LoVo (cell line): ENCODE measurements around the gene TIAM2.
"Not testable (repeated sequence)": the region's sequence is repeated elsewhere in the genome, so short reads cannot be mapped to it uniquely, and the experiment has no call there.

Experiments
- DNase-seq: peaks from one replicate; pipeline ENCODE4 v3.0.0-alpha.2; 2016; ENCODE audit warnings: low spot score

TIAM2 gene

DNA sequence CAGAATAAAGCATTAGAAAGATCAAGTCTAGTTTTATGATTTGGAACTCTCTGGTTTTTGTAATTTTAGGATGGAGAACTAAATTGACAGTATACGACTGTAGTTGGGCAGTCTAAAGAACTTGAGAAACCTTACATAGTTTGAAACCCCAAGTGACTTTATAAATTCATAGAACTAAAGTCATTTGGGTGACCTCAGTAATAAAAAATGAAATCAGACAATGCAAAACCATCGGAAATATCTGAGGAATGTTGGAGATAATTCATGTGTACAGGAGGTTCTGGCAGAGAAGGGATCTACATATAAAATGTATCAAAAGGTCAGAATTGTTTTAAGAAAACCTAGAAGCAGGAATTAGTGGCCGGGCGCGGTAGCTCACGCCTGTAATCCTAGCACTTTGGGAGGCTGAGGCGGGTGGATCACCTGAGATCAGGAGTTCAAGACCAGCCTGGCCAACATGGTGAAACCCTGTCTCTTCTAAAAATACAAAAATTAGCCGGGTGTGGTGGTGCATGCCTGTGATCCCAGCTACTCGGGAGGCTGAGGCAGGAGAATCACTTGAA lies 108.0 kb downstream of the TIAM2 start:
- not testable (repeated sequence) for DNase-seq

DNA sequence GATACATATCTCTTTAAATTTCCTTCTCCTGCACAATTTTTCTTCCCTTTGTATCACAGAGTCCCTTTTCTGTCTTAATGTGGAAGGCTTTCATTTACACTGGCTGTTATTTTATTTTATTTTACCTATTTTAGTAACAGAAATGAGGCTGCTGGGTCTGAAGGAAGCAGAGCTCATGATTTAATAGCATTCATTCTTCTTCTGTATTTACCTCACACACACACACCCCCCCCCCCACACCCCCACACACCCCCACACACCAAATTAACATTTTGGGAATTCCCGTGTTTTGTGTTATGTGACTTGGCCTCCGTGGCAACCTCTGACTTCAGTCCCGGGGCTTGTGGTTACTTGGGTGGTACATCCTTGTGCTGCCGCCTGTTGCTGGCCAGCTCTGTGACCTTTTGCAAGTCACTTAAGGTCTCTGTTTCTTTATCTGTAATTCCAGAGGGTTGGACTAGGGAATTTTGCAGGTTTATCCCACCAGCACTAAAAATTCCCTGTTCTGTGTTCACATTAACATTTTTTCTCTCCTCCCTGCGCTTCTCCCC lies 108.8 kb downstream of the TIAM2 start:
- no peak for DNase-seq

DNA sequence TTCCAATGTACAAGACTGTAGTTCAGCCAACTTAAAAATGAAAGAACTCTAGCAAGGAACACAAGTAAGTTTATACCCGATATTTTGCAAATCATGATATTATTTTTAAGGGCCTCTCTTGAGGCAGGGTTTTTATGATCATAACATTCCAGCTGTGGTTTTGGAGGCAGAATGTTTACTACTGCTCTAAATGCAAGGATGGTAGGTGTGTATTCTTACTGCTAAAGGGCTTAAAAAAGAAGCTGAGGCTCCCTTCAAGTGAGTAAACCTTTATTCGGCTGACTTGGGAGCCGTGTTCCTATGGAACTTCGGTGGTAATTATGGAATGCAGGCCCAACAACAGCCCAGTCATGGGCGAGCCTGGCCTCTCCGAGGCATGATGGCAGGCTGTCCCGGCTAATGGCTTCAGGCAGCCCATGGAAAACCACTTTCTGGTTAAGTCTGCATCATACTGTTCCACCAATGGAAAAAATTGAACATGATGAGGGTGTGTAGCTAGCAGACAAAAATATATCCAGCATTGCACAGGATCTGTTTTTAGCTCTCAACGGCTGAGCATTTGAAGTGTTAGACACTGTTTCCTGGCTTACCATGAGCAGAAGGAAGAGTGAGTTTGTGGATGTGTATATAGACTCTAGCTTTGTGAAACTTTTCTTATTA lies 111.5 kb downstream of the TIAM2 start:
- DNase-seq: no peak

DNA sequence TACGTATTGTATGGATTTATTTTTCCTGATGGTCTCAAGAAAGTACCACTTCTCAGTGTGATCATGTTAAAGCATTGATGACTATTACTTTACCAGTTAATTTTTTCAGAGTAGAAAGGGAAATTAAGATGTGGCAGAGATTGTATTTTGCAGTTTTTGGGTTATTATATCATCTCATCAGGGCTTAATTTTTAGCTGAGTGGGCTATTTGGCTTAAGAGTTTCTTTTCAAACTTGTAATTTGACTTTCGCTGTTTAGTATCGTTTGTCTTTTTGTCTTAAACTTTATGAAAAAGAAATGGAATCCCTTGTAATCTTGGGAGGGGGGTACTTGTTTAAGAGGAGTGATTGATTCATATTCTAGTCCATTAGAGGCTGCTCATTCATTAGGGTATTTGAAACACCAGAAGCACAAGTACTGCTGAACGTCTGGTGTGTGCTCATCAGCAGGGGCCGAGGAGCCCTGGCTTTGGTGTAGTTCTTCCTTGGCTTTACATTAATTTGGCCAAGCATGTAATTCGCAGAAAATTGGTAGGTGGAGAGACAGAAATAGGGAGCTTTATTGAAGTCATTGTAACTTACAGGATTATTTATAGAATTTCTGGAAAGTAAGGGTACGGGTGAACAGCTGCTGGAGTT lies 112.4 kb downstream of the TIAM2 start:
- DNase-seq: no peak

DNA sequence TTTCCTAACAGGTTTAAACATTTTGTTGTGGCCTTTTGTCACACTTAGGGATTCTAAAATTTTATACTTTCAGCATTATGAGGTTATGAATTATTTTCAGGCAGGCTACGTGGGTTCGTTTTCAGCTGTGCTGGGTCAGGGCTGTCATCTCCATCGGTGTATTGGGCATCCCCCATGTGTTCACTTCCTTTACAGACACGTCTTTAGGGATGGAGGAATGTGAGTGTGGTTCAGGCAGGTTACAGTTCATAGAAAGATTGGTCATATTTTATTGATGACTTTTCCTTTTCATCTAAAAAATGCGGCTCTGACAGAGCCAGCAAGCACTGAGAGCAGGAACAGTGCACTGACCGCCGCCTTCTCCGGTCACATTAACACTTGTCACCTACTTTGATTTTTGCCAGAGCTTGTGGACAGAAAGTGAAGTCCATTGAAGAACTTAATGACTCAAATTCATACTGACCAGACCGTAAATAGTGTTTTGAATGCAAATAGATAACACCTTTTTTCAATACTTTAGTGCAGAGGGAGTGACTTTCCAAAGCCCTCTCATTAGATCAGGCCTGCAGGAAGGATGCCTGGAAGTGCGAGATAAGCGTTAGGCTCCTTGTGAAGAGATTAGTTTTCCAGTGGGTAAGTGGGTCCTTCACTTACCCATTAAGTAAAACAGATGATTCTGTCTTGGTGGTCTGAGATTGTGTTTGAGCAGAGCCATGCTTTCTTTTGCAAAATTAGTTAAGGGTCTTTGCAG lies 113.1 kb downstream of the TIAM2 start:
- no peak for DNase-seq

DNA sequence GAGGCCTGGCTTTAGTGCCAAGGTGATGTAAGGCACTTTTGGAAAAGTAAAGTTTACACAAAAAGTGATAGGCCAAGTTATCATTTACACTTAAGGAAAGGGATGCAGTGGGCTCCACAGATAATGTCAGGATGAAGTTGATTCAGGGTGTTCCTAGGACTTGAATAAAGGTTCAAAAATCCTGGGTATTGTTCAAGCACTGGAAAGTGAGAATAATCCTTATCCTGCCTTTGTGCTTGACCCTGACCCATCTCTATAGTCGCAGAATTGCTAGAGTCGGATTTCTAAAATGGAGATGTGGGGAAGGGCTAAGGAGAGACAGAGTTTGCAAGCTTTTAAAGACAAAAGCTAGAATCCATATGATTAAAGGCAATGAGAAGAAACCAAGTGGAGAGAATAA lies 115.6 kb downstream of the TIAM2 start:
- no peak for DNase-seq

DNA sequence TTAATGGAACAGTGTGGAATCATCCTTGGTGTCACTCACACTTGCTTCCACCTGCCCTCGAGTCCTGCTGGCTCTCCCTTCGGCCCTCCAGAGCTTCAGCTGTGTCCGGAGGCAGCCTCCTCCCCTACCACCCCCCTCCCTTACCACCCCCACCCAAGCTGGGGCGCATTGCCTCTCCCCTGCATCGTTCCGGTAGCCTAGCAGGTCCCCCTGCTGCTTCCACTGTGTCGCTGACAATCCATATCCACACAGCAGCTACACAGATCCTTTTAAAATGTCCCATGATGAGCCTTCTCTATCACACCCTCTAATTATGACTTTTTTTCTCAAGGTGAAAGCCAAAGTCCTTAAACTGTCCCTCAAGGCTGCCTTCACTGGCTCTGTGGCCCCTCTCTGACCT lies 117.6 kb downstream of the TIAM2 start:
- no peak for DNase-seq

DNA sequence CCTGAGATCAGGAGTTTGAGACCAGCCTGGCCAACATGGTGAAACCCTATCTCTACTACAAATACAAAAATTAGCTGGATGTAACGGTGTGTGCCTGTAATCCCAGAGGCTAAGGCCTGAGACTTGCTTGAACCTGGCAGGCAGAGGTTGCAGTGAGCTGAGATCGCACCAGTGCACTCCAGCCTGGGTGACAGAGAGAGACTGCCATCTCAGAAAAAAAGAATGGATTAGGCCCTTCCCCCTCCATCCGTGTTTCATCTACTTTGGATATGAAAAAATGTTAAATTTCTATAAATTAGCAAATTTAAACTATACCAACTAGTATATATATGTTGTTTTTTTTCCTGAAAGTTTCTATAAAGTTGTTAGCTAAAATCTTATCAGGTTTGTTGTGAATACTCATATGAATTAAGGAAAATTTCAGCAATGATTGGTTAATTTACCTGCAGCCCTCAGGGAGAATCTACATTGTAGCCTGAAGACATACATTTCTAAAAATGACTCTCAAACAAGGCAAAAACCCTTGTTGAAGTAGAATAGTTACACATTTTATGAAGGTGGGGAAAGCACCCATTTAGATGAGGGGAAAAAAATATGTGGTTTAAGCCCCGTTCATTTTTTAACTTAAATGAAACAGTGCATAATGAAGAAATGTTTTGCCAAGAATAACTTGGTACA lies 120.9 kb downstream of the TIAM2 start:
- DNase-seq: no peak

DNA sequence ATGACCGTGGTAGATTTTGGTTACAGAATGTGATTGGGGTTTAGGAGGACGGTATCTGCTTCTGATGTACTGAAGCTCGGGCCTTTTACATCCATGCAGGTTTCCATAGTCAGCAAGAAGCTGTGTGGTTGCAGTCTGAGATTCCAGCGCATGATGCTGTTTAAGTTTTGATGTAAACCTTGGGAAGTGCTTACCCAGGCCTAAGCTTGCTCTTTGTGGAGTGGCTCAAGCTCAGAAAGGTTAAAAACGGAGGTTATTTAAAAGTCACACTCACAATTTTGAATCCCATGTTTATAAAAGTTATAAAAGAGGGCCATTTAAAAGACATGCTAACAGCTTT lies 121.4 kb downstream of the TIAM2 start:
- no peak for DNase-seq

DNA sequence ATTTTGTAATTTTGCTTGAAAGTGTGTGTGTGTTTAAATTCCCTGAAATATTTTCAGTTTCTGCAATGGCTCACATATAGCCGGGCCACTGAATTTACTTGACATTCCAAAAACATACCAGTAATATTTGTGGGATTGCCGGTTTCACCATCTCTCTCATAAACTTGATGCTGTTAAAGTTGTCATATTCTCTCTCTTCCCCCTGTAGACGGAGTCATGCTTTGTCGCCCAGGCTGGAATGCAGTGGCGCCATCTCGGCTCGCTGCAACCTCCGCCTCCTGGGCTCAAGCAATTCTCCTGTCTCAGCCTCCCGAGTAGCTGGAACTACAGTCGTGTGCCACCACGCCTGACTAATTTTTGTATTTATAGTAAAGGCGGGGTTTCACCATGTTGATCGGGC lies 122.1 kb downstream of the TIAM2 start:
- DNase-seq: peak; percentile 23

DNA sequence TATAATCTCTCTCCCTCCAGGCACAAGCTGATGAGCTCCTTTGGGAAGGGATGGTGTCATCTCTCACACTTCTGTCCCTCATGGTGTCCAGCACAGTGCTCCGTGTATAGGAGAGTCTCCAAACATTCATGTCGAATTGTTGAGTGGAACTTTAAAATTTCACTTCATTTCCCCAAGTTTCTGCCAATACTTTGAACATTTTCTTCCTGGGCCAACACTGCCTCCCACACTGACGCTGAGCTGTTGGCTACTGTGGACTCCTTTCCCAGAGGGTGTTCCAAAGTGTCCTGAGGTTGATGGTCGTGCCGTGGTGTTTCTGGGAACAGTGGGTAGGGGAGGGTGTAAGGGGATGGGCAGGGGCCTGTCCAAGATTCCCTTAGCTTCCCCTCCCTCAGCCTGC lies 122.7 kb downstream of the TIAM2 start:
- DNase-seq: no peak

DNA sequence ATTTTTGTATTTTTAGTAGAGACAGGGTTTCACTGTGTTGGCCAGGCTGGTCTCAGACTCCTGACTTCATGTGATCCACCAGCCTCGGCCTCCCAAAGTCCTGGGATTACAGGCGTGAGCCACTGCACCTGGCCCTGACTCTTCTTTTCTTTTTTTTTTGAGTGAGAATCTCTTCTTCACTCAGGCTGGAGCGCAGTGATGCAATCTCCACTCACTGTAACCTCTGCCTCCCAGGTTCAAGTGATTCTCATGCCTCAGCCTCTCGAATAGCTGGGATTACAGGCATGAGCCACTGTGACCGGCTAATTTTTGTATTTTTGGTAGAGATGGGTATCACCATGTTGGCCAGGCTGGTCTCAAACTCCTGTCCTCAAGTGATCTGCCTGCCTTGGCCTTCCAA lies 124.1 kb downstream of the TIAM2 start:
- not testable (repeated sequence) for DNase-seq

DNA sequence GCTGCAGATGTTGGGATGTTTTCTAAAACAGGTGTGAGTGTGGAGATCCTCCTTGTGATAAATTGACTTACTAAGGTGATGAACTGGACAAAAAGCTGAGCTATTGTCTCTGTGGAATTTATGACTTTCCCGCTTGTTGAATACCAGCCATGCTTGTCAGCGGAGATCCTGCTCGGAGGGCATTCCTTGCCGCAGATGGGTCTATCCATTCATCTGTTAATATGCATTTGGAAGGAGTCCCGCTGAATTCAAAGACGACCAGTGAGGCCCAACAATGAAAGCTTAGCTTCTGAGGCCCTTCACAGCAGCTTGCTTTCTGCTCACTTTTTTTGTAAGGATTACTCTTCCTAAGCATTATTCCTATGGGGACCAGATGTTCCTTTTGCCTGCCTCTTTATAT lies 124.9 kb downstream of the TIAM2 start:
- DNase-seq: no peak

DNA sequence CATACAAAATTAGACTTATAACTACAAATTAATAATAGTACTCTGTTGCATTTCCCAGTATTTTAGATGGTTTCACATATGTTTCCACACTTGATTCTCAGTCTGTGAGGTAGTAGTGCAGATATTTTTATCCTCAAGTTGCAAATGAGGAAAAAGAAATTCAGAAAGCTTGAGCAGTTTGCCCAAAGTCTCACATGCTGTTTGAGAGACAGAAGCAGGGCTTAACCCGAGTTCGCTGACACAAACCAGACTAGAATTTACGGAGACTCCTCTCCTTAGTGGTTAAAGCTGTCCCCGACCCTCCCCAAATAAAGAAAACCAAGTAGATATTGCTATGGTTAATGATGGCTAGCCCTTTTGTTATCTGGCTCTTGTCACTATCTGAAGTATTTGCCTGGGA lies 126.2 kb downstream of the TIAM2 start:
- DNase-seq: no peak

DNA sequence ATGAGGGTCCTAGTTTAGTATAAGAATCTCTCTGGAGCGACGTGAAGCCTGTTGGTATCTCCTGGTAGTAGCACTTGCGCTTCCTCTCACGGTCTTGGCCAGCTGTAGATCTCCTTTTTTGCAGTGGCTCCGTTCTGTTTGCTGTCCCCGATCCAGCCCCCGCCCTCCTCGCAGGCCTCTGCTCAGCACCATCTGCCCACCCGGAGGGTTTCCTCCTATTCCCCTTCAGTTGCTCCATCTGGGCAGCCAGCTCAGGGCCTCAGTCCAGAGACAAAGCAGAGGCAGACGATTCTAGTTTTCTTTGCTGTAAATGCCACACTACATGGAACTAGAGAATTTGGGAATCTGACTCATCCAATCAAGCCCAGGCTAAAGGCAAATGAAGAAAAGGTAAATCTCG lies 126.6 kb downstream of the TIAM2 start:
- DNase-seq: no peak

DNA sequence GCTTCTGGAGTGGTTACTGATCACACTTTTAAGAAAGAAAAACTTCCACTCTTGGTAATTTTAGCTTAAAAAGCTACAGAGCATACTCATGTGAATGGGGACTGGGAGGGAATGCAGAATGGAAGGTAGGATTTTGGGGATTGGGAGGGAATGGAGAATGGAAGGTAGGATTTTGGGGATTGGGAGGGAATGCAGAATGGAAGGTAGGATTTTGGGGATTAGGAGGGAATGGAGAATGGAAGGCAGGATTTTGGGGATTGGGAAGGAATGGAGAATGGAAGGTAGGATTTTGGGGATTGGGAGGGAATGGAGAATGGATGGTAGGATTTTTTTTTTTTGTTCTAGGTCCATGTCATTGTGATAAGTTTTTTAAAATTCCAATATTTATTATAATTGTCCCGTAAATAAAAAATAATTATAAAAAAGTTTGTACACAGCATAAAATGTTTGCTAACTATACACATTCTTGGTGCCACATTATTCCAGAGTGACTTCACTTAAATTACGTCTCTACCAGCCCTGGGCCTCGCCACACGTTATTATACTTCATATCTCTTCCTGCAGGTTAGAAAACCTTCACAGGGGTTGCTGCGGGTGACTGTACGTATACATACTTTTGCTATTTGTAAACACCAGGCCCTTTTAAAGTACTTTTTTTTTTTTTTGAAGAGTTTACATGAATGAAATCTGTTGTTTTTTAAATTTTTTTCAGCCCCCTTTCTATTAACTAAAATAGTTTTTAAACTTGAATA lies 127.3 kb downstream of the TIAM2 start:
- DNase-seq: no peak

DNA sequence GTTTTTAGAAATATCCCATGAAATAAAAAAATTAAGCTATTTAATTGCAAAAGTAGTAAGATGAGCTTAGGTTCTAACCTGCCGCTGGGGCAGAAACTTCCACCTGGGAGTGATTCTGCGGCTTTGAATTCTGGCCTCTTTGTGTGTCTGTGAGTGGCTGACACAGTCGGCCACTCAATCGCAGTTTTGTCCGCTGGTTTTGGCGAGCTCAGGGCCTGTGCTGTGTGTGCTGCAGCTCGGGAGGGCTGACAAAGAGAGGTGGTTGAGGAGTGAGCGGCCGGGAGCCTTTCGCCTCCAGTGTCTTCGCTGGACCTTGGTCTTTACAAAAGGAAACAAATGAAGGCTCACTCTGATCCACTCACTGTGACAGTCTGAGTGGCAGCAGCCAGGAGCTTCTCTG lies 128.4 kb downstream of the TIAM2 start:
- DNase-seq: no peak

DNA sequence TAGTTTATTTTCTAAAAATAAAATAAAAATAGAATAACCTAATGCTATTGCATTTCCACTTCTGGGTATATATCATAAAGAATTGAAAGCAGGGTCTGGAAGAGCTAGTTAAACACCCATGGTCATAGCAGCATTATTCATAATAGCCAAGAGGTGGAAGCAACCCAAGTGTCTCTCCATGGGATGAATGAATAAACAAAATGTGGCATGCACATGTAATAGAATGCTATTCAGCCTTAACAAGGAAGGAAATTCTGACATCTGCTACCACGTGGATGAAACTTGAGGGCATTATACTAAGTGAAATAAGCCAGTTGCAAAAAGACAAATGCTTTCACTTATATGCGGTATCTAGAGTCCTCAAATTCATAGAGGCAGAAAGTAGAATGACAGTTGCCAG lies 130.8 kb downstream of the TIAM2 start:
- no peak for DNase-seq

DNA sequence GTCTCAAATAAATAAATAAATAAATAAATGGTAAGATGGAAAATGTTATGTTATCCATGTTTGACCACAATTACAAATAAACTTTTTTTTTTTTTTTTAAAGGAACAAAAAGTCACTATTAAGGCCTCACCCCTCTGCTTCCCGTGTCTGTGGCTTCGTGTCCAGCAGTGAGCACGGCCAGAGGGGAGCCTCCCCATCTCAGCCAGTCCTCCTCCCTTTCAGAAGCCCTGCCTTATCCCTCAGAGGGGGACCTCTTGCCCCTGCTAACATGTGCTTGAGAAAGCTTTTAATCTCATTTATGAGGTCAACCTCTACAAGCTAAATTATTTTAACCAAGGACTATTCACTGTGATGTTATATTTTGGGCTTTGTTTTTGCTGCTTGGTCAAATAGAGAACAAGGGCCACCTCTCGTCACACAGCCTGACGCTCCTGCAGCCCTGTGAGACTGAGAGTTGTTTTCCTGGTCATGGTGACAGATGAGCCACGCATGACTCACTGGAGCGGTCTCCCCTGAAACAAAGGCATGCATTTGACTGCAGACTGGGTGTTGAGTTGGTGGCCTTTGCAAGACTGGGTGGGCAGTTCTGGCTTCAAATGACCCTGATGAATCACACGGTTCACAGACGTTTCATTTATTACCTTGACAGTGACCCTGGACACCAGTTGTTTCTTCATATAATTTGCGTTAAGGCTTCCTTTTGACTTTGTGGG lies 131.8 kb downstream of the TIAM2 start:
- DNase-seq: peak; percentile 72

DNA sequence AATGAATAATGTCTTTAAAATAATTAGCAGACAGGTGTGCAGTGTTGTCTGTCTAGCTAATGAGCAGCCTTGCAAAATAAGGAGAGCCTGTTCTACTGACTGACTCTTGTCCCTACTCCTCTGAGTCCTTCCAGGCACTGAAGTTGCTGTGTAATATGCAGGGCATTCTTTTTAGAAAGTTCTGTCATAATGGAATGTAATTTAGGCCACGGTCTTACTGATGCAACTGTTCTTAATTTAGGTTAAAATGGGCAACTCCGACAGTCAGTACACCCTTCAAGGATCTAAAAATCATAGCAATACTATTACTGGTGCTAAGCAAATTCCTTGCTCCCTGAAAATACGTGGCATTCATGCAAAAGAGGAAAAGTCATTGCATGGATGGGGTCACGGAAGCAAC lies 133.9 kb downstream of the TIAM2 start:
- DNase-seq: no peak

DNA sequence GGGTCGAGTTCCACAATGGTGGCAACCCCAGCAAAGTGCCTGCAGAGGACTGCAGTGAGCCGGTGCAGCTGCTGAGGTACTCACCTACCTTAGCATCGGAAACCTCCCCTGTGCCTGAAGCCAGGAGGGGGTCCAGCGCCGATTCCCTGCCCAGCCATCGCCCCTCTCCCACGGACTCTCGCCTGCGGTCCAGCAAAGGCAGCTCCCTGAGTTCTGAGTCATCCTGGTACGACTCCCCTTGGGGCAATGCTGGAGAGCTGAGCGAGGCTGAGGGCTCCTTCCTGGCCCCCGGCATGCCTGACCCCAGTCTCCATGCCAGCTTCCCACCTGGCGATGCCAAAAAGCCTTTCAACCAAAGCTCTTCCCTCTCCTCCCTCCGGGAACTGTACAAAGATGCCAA lies 134.6 kb downstream of the TIAM2 start:
- DNase-seq: no peak
